Measurements from ENCODE around the gene CCDC43. TPM values are rescaled to one million over a fixed set of nuclear protein-coding genes. Genes with fewer than 3 reads are reported as not detected.
"Not testable (repeated sequence)": the region's sequence is repeated elsewhere in the genome, so short reads cannot be mapped to it uniquely, and the experiment has no call there.

The CCDC43 gene
- total RNA-seq = 10 to 100 TPM; 27.6 to 36.0 TPM

GRCh38 chr17:44689477-44690217 lies at the start of gene CCDC43:
TSS of gene CCDC43 (minus strand) at chr17:44689776. CDS start at chr17:44689753, 23 bp downstream.
- peak within 1 kb of the TSS; percentile 88 to 91 for H3K27ac Mint-ChIP-seq
- H3K27me3 Mint-ChIP-seq = peaks cover 0 to 2% of the 10 kb centered on the region in 2 donors
- peak within 1 kb of the TSS; percentile 98 for H3K4me3 Mint-ChIP-seq
- H3K9me3 Mint-ChIP-seq = no peaks in the 10 kb centered on the region
- peaks cover 26 to 27% of the 10 kb centered on the region in 2 donors for H3K4me1 Mint-ChIP-seq (ENCODE audit: low read depth in 2 of 2)
- no peaks in the 10 kb centered on the region for H3K36me3 Mint-ChIP-seq
- DNase-seq (ENCODE audit: low spot score) (peak; percentile 94), ATAC-seq (peak; percentile 100)

GRCh38 chr17:44738214-44738906 lies 48.8 kb upstream of the CCDC43 start:
- no peaks in the 10 kb centered on the region for H3K9me3 Mint-ChIP-seq
- no peaks in the 10 kb centered on the region for H3K36me3 Mint-ChIP-seq
- DNase-seq (ENCODE audit: low spot score) = no peak
- H3K27ac Mint-ChIP-seq = no peak overlapping the region
- peak; percentile 64 to 78 for ATAC-seq
- H3K4me3 Mint-ChIP-seq = no peak overlapping the region
- H3K27me3 Mint-ChIP-seq = no peaks in the 10 kb centered on the region
- peaks cover 0 to 6% of the 10 kb centered on the region in 2 donors for H3K4me1 Mint-ChIP-seq (ENCODE audit: low read depth in 2 of 2)

GRCh38 chr17:44736551-44737240 lies 47.1 kb upstream of the CCDC43 start:
- Mint-ChIP-seq H3K27ac (no peak overlapping the region), H3K9me3 (no peaks in the 10 kb centered on the region), H3K4me1 (ENCODE audit: low read depth in 2 of 2) (peaks cover 0 to 6% of the 10 kb centered on the region in 2 donors), H3K27me3 (no peaks in the 10 kb centered on the region), H3K4me3 (no peak overlapping the region), H3K36me3 (no peaks in the 10 kb centered on the region)
- ATAC-seq (peak in 1 of 2 donors; percentile 27), DNase-seq (ENCODE audit: low spot score) (no peak)

GRCh38 chr17:44734272-44734671 lies 44.7 kb upstream of the CCDC43 start:
- Mint-ChIP-seq H3K4me1 (ENCODE audit: low read depth in 2 of 2) (peaks cover 0 to 6% of the 10 kb centered on the region in 2 donors), H3K27me3 (no peaks in the 10 kb centered on the region), H3K36me3 (no peaks in the 10 kb centered on the region), H3K27ac (no peak overlapping the region), H3K9me3 (no peaks in the 10 kb centered on the region), H3K4me3 (no peak overlapping the region)
- DNase-seq (ENCODE audit: low spot score) = no peak
- ATAC-seq = no peak

GRCh38 chr17:44733753-44734152 lies 44.2 kb upstream of the CCDC43 start:
- no peaks in the 10 kb centered on the region for H3K9me3 Mint-ChIP-seq
- no peaks in the 10 kb centered on the region for H3K27me3 Mint-ChIP-seq
- H3K4me1 Mint-ChIP-seq (ENCODE audit: low read depth in 2 of 2) = peaks cover 0 to 3% of the 10 kb centered on the region in 2 donors
- no peaks in the 10 kb centered on the region for H3K36me3 Mint-ChIP-seq
- H3K27ac Mint-ChIP-seq = no peak overlapping the region
- no peak for ATAC-seq
- no peak overlapping the region for H3K4me3 Mint-ChIP-seq
- DNase-seq (ENCODE audit: low spot score) = no peak

GRCh38 chr17:44726121-44726520 lies 36.5 kb upstream of the CCDC43 start:
- not testable (repeated sequence) for H3K36me3 Mint-ChIP-seq; DNase-seq (ENCODE audit: low spot score); H3K27me3 Mint-ChIP-seq; ATAC-seq; H3K27ac Mint-ChIP-seq; H3K4me3 Mint-ChIP-seq; H3K9me3 Mint-ChIP-seq; H3K4me1 Mint-ChIP-seq (ENCODE audit: low read depth in 2 of 2)

GRCh38 chr17:44722254-44722653 lies 32.7 kb upstream of the CCDC43 start:
- H3K4me1 Mint-ChIP-seq (ENCODE audit: low read depth in 2 of 2) = no peaks in the 10 kb centered on the region
- DNase-seq (ENCODE audit: low spot score) = no peak

GRCh38 chr17:44719444-44719843 lies 29.9 kb upstream of the CCDC43 start:
- Mint-ChIP-seq H3K9me3 (no peaks in the 10 kb centered on the region), H3K27ac (no peak overlapping the region), H3K36me3 (no peaks in the 10 kb centered on the region), H3K27me3 (no peaks in the 10 kb centered on the region), H3K4me3 (no peak overlapping the region), H3K4me1 (ENCODE audit: low read depth in 2 of 2) (no peaks in the 10 kb centered on the region)
- DNase-seq (ENCODE audit: low spot score) (no peak), ATAC-seq (no peak)

More at GRCh38 chr17:44722254-44722653, 32.7 kb upstream of the CCDC43 start:
- no peaks in the 10 kb centered on the region for H3K27me3 Mint-ChIP-seq
- H3K27ac Mint-ChIP-seq = no peak overlapping the region
- H3K36me3 Mint-ChIP-seq = no peaks in the 10 kb centered on the region
- H3K4me3 Mint-ChIP-seq = no peak overlapping the region
- ATAC-seq = no peak
- H3K9me3 Mint-ChIP-seq = no peaks in the 10 kb centered on the region

- peak; percentile 90 to 91 for ATAC-seq
- H3K4me1 Mint-ChIP-seq (ENCODE audit: low read depth in 2 of 2) = no peaks in the 10 kb centered on the region
- peaks cover 0 to 3% of the 10 kb centered on the region in 2 donors for H3K27me3 Mint-ChIP-seq
- no peak within 1 kb of the TSS for H3K4me3 Mint-ChIP-seq
- H3K36me3 Mint-ChIP-seq = no peaks in the 10 kb centered on the region
- no peaks in the 10 kb centered on the region for H3K9me3 Mint-ChIP-seq
- no peak within 1 kb of the TSS for H3K27ac Mint-ChIP-seq
- DNase-seq (ENCODE audit: low spot score) = peak; percentile 83
Observed at GRCh38 chr17:44708401-44709263, 19.1 kb upstream of the CCDC43 start, which contains the start of gene DBF4B. TSS of gene DBF4B (plus strand) at chr17:44708665. CDS start at chr17:44708821, 156 bp downstream.

GRCh38 chr17:44707755-44708400 lies 18.3 kb upstream of the CCDC43 start:
- DNase-seq (ENCODE audit: low spot score) = no peak

GRCh38 chr17:44700288-44700687 lies 10.7 kb upstream of the CCDC43 start:
- not testable (repeated sequence) for H3K27ac Mint-ChIP-seq; H3K4me1 Mint-ChIP-seq (ENCODE audit: low read depth in 2 of 2); H3K9me3 Mint-ChIP-seq; H3K4me3 Mint-ChIP-seq; DNase-seq (ENCODE audit: low spot score); H3K27me3 Mint-ChIP-seq; ATAC-seq; H3K36me3 Mint-ChIP-seq

More at GRCh38 chr17:44707755-44708400, 18.3 kb upstream of the CCDC43 start:
- H3K4me1 Mint-ChIP-seq (ENCODE audit: low read depth in 2 of 2) = no peaks in the 10 kb centered on the region
- no peak for ATAC-seq
- H3K27me3 Mint-ChIP-seq = peaks cover 0 to 3% of the 10 kb centered on the region in 2 donors
- H3K4me3 Mint-ChIP-seq = no peak overlapping the region
- no peaks in the 10 kb centered on the region for H3K9me3 Mint-ChIP-seq
- no peak overlapping the region for H3K27ac Mint-ChIP-seq
- H3K36me3 Mint-ChIP-seq = no peaks in the 10 kb centered on the region

GRCh38 chr17:44693609-44694008 lies 4.0 kb upstream of the CCDC43 start:
- H3K4me1 Mint-ChIP-seq (ENCODE audit: low read depth in 2 of 2) = peaks cover 23 to 24% of the 10 kb centered on the region in 2 donors
- no peak for ATAC-seq
- no peaks in the 10 kb centered on the region for H3K36me3 Mint-ChIP-seq
- H3K27ac Mint-ChIP-seq = no peak overlapping the region
- no peak for DNase-seq (ENCODE audit: low spot score)
- H3K4me3 Mint-ChIP-seq = no peak overlapping the region
- H3K27me3 Mint-ChIP-seq = peaks cover 0 to 2% of the 10 kb centered on the region in 2 donors
- H3K9me3 Mint-ChIP-seq = no peaks in the 10 kb centered on the region
